ENCODE measurements around the gene SLC2A1.
"Not testable (repeated sequence)": the region's sequence is repeated elsewhere in the genome, so short reads cannot be mapped to it uniquely, and the experiment has no call there.

The SLC2A1 gene

DNA sequence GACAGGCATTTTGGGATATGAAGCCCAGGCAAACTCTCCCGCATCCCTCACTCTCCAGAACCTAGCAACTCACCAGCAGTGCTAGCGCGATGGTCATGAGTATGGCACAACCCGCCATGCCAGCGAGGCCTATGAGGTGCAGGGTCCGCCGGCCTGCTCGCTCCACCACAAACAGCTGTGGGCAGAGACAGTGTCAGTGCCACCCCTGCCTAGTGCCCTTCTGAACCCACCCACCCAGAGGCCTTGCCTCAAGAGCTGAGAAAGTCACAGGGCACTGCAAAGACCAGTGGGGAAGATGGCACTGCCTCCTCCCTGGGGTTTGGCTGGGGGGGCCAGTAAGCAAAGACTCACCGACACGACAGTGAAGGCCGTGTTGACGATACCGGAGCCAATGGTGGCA lies 29.8 kb downstream of the SLC2A1 start:
- no peak for DNase-seq (ENCODE audit: low spot score)

DNA sequence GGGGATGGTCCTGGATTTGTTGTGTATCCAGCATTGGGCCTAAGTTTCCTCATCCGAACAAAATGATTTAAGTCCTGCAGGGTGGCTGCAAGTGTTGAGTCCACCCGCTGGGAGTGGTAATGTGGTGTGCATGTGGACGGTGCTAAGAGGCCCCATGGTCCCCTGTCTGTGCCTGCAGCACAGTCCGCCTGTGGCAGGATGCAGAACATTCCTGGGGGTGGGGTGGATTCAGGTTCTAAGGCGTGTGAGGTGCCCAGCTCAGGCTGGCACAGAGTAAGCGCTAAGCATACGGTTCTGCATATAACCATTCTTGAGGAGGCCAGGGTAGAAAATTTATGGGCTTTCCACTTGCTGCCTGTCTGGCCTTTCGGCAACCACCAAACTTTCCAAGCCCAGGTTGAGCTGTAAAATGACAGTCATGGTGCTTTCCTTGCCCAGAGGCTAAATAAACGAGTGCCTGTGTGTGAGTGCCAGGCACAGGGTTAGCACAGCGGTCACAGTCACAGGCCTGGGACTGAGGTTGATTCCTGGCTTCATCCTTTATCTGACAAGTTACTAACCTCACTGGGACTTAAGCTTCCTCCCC lies 30.7 kb downstream of the SLC2A1 start:
- no peak for DNase-seq (ENCODE audit: low spot score)

DNA sequence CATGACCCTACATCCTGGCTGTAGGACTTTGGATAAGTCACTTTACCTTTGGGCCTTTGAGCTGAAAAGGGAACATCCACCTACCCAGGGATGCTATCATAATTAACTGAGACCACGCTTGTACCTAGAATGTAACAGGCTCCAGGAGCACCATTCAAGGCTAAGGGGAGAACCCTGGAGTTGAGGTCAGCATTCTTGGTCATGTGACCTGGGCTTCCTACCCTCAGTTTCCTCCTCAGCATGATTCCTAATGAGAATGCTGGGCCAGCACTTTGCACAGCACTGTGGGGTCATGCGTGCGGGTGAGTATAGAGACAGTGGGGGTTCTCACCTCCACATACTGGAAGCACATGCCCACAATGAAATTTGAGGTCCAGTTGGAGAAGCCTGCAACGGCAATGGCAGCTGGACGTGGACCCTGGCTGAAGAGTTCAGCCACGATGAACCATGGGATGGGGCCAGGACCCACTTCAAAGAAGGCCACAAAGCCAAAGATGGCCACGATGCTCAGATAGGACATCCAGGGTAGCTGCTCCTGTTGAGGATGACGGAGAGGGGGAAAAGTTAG lies 31.3 kb downstream of the SLC2A1 start:
- DNase-seq (ENCODE audit: low spot score): no peak

DNA sequence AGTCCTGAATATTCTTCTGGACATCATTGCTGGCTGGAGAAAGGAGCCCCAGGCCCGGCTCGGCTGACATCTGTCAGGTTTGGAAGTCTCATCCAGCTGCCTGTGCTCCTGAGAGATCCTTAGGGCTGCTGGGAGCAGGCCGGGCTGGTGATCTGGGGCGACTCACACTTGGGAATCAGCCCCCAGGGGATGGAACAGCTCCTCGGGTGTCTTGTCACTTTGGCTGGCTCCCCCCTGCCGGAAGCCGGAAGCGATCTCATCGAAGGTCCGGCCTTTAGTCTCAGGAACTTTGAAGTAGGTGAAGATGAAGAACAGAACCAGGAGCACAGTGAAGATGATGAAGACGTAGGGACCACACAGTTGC lies 31.8 kb downstream of the SLC2A1 start:
- DNase-seq (ENCODE audit: low spot score): no peak

DNA sequence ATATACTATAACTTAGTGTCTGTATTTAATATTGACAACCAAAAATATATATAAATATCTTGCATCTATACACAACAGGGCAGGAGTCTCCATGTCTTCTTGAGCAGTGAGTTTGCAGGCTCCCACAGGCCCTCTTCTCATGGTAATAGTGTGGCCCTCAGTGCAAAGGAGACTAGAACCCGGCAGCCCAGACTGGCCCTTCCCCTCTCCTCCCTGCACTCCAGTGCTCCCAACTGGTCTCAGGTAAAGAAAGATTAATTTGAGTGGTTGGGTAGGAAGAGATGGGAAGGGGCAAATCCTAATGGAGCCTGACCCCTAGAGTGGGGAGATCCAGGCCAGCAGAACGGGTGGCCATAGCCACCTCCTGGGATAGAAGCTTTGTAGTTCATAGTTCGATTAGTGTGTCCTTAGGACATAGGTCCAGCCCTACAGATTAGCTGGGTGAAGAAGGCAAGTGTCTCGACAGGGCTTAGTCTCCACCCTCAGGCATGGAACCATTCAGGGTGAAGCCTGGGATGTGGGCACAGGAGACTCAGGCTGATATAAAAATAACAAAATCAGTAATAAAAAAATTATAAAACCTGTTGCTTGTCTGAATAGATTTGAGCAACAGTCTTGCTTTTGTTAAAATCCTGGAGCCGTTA lies 32.3 kb downstream of the SLC2A1 start:
- no peak for DNase-seq (ENCODE audit: low spot score)

DNA sequence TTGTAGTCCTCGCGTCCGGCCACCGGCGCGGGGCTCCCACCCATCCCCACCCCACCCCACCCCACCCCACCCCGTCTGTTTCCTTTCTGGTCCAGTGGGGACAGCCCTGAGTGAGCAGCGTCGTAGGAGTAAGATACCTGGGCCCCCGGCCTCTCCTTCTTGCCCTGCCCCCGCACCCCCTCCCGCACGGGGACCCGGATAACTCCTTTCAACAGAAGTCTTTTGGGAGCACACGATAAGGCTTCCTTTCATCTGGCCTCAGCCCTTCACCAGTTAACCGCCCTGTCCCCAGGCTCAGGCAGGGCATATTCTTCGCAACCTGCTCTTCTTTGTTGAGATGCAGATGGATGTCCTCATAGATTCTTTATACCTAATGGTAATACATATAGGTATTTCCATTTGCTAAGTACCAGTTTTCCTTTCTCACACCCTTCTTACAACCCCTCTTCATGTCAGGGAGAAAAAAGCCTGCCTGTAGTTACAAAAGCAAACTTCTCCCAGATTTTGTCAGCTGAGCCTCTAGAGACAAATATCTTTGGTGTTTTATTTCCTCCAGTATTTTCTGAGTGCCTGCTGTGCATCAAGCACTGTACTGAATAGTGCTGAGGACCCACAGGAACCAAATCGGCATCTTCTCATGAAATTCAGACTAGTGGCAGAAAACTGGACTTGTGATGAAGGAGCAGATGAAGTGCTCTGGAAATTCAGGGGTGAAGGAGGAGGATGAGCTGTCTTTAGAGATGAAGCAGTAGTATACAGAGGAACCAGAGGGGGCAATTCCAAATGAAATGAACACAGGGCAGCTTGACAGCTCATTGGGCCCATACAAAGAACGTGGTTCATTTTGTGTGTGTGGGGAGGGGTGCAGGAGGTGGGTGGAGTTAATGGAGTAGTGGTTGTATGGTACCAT lies 33.6 kb downstream of the SLC2A1 start:
- no peak for DNase-seq (ENCODE audit: low spot score)

DNA sequence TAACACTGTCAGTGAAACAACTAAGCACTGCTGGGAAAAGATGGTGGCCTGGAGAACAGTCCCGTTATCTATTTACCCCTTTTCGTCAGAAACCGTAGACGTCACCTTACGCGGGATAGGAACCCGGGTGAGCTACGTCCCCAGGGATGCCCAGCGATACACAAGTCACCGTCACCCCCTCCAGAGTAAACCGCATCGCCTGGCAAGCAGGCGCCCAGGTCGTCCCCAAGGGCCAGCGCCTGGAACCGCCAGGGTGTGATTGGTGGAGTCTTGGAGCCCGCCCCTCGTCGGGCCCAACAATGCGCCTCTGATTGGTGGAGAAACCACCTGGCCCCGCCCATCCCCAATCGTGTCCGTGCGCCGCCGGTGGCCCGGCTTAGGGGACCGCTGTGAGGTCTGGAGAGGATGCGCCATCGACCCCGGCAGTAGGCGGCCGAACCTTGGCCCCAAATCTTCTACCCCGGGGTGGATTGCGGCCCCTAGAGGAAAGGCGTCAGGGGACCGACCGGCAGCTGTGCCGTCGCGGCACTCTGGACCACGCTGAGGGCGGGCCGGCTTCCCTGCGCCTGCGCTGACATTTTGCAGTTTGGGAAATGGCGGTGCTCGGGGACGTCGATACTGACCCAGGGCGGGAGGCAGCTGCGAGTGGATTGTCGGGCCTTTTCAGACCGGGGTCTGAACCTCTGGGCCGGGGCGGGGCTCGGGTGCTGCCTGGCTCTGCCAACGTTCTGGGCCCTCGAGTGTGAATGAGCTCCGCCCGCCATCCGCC lies 34.4 kb downstream of the SLC2A1 start:
- peak; percentile 97 for DNase-seq (ENCODE audit: low spot score)

DNA sequence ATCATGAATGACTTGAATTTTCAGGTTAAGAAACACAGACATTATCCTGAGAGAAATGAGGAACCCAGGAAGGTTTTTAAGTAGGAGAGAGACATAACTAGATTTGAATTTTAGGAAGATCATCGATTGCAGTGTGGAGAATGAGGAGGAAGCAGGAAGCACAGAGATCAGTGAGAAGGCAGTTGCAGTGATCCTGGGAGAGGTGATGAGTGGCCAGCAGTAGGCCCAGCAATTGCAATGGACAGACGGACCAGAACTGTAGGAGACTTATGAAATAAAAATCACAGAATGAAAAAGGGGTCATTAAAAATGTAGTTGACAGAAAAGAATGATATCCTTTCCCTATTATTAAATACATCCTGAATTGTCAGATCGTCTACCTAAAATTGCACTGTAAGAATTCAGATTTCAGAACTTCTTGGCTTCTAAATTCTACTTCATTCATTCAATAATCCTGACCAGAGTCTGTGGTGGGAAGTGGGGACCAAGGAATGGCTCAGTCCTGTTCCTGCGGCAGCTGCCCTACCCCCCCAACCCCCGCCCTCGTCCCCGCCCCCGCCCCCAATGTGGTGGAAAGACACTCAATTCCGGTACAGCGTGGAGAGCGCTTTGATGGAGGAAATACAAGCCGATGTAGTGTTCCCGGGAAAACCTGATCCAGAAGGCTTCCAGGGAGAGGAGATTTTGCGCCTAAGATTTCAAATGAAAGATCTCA lies 35.1 kb downstream of the SLC2A1 start:
- DNase-seq (ENCODE audit: low spot score): no peak

DNA sequence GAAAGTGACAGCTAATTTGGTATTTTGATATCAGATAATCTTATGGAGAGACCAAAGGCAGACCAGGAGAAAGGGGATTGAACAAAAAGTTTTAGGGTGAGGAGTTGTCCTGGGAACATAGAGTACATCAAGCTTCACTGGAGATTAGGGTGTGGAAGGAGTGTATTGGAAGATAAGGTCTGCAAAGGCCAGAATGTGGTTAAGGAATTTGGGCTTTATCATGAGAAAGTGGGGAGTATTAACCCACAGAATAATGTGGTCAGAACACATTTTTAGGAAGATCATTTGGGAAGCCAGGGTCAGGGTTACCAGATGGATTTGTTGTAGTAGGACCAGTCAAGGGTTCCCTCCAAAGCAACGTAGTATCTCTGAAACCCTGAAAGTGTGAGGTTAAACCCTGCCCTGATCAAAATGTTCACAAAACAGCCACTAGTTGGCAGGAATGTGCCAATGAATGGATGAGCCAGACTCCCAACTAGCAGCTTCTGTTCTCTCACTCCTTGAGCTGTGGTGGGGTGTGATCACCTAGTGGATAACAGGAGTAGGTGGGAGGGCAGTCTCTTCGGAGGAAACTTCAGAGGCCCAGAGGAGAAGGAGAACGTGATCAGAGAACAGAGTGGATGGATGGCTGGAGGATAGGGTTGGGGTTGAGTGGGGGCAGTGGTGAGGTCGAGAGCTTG lies 35.8 kb downstream of the SLC2A1 start:
- peak; percentile 79 for DNase-seq (ENCODE audit: low spot score)

DNA sequence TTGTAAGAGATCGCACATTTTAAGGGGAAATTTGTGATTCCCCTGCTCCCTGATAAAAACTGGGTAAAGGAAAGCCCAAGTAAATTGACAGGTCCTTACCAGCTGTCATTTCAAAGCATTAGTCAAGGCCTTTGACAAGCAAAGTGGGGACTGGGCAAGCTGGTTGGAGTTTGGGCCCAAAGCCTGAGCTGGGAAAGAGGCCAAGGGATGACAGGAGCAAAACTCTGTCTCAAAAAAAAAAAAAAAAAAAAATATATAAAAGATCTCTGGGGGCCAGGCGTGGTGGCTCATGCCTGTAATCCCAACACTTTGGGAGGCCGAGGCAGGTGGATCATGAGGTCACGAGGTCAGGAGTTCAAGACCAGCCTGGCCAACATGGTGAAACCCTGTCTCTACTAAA lies 36.9 kb downstream of the SLC2A1 start:
- DNase-seq (ENCODE audit: low spot score): no peak

DNA sequence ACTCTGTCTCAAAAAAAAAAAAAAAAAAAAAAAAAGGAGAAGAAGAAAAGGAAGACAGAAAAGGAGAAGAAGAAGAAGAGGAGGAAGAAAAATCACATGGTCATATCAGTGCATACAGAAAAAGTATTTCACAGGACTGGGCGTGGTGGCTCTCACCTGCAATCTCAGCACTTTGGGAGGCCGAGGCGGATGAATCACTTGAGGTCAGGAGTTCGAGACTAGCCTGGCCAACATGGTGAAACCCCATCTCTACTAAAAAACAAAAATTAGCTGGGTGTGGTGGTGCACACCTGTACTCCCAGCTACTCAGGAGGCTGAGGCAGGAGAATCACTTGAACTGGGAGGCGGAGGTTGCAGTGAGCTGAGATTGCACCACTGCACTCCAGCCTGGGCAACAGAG lies 39.0 kb downstream of the SLC2A1 start:
- not testable (repeated sequence) for DNase-seq (ENCODE audit: low spot score)

DNA sequence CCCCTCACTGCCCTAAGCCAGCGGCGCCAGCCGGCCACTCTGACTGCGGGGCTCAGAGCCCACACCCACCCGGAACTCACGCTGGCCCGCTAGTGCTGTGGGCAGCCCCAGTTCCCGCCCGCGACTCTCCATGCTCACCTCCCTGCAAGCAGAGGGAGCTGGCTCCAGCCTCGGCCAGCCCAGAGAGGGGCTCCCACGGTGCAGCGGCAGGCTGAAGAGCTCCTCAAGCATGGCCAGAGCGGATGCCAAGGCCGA lies 41.5 kb downstream of the SLC2A1 start:
- no peak for DNase-seq (ENCODE audit: low spot score)

DNA sequence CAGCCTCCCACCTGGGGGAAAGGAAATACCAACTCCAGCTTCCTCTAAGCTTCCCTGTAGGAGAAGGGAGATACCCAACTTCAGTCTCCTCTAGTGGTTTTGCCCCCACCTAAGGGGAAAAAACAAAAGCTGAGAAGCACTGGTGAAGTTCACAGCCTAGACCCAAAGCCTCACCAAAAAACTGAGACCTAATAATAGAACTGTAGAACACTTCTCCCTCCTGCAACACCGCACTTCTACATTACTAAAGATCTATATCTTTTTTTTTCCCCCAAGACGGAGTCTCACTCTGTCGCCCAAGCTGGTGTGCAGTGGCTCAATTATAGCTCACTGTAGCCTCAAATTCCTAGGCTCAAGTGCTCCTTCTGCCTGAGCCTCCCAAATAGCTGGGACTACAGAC lies 43.2 kb downstream of the SLC2A1 start:
- DNase-seq (ENCODE audit: low spot score): no peak

DNA sequence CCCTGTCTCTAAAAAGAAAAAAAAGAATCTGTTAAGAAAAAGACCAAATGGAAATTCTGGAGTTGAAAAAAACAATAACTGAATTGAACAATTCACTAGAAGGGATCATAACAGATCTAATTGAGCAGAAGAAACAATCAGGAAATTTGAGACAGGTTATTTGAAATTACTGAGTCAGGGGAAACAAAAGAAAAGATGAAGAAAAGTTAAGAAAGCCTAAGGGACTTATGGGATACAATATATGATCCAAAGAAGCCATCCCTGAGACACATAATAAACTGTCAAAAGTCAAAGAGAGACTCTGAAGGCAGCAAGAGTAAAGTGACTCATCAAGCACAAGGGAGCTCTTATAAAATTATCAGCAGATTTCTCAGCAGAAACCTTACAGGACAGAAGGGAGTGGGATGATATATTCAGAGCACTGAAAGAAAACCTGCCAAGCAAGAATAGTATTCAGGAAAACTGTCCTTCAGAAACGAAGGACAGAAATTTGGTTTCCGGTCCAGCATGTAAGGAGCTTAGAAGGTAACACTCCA lies 44.5 kb downstream of the SLC2A1 start:
- DNase-seq (ENCODE audit: low spot score): no peak

DNA sequence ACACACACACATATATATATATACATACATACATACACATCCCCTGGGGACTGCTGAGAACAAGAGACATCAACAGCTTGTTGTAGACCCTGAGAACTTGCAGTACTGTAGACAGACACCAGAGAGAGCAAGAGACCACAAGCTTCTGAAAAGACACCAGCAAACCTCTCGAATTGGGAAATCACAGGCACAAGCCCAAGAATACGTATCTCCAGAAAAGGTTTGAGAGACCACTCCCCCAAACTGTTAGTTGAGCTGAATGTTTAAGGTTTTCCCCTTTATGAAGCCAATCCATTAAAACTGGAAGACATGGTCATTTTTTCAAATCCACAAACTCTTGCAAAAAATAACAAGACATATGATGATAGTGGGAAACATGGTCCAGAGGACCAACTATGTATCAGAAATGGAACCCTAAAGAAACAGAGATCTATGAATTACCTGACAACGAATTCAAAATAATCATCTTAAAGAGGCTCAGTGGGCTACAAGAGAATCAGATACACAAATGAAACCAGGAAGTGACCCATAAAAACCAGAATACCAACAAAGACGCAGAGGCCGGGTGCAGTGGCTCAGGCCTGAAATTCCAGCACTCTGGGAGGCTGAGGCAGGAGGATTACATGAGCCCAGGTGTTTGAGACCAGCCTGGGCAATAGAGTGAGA lies 45.1 kb downstream of the SLC2A1 start:
- peak; percentile 82 for DNase-seq (ENCODE audit: low spot score)

DNA sequence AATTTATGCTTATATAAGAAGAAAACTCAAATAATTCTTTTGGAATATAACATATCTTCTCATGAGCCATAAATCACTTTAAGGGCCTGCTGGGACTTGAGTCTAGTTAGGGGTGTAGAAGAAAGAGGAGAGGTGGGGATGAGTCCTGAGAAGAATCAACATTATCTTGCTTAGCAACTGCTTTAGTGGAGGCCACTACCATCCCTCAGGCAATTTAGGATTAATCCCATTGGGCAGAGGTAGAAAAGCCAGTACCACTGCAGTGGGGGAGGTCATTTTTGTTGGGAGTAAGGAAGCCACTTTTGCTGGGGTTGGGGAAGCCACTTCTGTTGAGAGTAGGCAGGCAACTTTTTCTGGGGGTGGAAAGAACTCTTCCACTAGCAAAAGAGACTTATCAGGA lies 47.7 kb downstream of the SLC2A1 start:
- DNase-seq (ENCODE audit: low spot score): no peak

DNA sequence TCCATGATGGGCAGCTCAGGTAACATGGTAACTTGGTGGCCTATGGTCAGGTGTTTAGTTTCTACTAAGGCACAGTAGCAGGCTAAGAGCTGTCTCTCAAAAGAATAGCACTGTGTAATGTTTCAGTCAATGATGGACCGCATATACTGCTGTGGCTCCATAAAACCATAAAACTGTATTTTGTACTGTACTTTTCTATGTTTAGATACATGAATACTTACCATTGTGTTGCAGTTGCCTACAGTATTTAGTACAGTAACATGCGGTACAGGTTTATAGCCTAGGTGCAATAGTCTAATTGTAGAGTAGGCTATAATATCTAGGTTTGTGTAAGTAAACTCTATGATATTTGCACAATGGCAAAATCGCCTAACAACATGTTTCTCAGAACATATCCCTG lies 50.6 kb downstream of the SLC2A1 start:
- DNase-seq (ENCODE audit: low spot score): no peak

DNA sequence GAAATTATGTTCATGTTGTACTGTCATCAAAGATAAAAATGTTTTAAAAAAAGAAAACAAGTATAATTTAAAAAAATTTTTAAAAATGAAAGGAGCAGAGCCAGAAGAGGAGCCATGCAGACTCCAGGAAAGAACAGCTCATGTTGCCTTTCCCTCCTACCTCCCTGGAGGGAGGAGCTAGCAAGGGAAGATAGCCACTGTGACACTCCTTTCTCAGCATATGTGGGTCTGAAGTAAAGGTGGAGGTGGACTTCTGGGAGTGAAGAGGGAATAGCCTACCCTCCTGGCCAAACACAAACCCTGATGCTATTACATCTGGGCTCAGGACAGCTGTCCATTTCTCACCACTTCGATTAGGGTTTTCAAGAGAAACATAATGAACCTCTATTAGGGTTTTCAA lies 54.2 kb downstream of the SLC2A1 start:
- DNase-seq (ENCODE audit: low spot score): no peak

DNA sequence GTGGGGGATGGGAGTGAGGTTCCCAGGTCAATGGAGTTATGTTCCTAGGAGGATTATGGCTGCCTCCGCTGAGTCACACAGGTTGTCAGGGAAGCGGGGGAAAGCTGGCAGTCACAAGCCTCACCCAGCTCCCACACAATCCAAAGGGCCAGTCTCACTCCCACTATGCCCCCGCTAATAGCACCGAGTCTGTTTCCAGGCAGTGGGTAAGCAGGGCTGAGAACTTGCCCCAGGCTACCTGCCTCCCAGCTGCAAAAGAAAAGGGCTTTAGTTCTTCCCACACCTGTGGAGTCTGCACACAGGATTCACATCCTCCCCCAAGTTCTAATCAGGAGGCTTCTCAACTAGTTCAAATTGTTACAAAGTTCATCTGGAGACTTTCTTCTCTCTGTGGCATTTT lies 58.7 kb downstream of the SLC2A1 start:
- not testable (repeated sequence) for DNase-seq (ENCODE audit: low spot score)

DNA sequence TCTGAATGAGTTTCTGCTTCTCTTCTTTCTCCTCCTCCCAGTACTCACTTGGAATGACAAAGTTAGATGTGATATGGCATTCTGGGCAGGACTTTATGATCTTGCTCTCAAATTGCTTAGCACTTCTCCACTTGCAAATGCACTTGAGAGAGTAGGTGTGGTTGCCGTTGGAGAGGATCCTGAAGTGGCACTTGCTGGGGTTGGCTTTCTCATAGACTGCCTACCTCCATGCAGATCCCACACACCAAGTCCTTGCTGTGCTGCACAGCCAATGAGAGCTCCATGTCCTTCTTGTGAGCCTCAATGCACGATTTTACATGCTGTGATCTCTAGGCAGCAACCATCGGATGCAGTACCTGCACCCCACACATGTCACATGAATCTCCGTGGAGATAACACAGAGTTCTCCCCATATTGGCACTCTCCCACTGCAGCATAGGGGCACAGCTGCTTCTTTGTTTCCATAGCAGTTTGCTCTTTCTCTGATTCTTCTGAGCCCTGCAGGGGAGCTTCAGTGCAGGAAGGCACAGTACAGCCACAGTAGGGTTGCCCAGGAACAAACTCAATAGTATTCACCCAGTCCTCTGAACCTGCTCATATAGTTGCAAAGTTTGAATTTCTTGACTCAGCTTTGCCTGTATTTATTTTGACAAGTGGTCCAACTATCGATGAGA lies 67.1 kb downstream of the SLC2A1 start:
- DNase-seq (ENCODE audit: low spot score): no peak
